SK-N-MC (cell line): ENCODE measurements around the gene CELA2B.

Source experiments
- DNase-seq: peaks from one replicate; pipeline ENCODE4 v3.0.0-alpha.2; 2011; ENCODE audit warnings: low read depth, low spot score
- H3K27ac ChIP-seq: fragments of 200-600 bp; sonication (generic); 2 replicates; pipeline ENCODE4 v1.5.1; 2016; ENCODE audit warnings: mixed run types
- H3K36me3 ChIP-seq: fragments of 200-600 bp; sonication (generic); 2 replicates; pipeline ENCODE4 v1.6.1; 2017; ENCODE audit warnings: antibody characterized with exemption, low read length, mixed read lengths; ENCODE audit not compliant: insufficient read depth
- H3K4me3 ChIP-seq: fragments of 200-600 bp; sonication (generic); 2 replicates; pipeline ENCODE4 v1.5.1; 2016
- H3K9ac ChIP-seq: fragments of 200-600 bp; sonication (generic); 2 replicates; pipeline ENCODE4 v1.8.0; 2017; ENCODE audit warnings: mixed run types, mixed read lengths; ENCODE audit not compliant: insufficient read length
- H3K9me3 ChIP-seq: fragments of 200-600 bp; sonication (generic); 2 replicates; pipeline ENCODE4 v1.6.1; 2017; ENCODE audit warnings: low read depth, mild to moderate bottlenecking, antibody characterized with exemption, low read length, moderate library complexity, mixed read lengths
- EZH2 ChIP-seq: fragments of 200-600 bp; sonication (generic); IDR thresholded peaks from one replicate; pipeline ENCODE4 v1.6.1; 2017; ENCODE audit warnings: antibody characterized with exemption
- FOXP2 ChIP-seq: optimal IDR thresholded peaks from 2 replicates; pipeline ENCODE3; 2011; ENCODE audit warnings: mild to moderate bottlenecking, moderate library complexity; ENCODE audit not compliant: insufficient read depth; ENCODE audit errors: extremely low read length, control extremely low read depth
- POLR2AphosphoS5 ChIP-seq: IDR thresholded peaks from 2 replicates; pipeline ENCODE4 v1.6.1; 2012; ENCODE audit warnings: mild to moderate bottlenecking, low read depth, low read length, borderline replicate concordance

CELA2B gene

DNA sequence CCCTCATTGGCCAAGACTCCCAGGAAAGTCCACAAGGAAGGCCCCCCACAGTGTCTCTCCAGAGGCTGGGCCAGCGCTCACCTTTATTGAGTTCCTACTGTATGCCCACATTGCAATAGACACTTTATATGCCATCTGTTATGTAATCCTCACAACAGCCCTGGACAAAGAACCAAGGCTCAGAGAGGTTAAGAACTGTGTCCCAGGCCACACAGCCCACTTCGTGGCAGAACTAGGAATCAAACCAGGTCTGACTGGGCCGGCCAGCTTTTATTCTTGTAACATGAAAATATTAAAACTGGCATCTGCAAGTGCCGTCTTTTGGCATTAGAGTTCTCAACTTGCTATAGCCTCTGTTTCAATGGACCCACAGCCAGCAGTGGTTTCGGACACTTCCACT lies 33.1 kb upstream of the CELA2B start:
- no peaks in the 10 kb centered on the region for H3K36me3 ChIP-seq
- DNase-seq = no peak
- no peak overlapping the region for H3K9ac ChIP-seq
- H3K4me3 ChIP-seq = no peak overlapping the region
- TF ChIP-seq EZH2 (no peak), POLR2AphosphoS5 (no peak), FOXP2 (no peak)
- H3K27ac ChIP-seq = no peak overlapping the region
- H3K9me3 ChIP-seq = no peaks in the 10 kb centered on the region

DNA sequence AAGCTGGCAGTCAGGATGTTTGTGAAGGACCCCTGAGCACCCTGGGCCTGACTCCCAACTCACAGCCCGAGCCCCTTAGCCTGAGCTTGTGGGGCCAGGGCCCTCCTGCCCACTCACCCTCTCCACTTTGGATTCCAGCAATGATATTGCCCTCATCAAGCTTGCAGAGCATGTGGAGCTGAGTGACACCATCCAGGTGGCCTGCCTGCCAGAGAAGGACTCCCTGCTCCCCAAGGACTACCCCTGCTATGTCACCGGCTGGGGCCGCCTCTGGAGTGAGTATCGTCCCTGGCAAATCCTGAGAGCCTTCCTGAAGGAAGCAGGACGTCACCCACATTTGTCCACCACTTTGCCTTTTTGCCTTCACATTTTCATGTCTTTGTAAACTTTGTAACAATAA lies 32.6 kb upstream of the CELA2B start:
- H3K9ac ChIP-seq = no peak overlapping the region
- DNase-seq = no peak
- no peak overlapping the region for H3K27ac ChIP-seq
- no peak overlapping the region for H3K4me3 ChIP-seq
- H3K9me3 ChIP-seq = no peaks in the 10 kb centered on the region
- TF ChIP-seq POLR2AphosphoS5 = no peak
- TF ChIP-seq FOXP2 = no peak
- TF ChIP-seq EZH2 = no peak
- H3K36me3 ChIP-seq = no peaks in the 10 kb centered on the region

DNA sequence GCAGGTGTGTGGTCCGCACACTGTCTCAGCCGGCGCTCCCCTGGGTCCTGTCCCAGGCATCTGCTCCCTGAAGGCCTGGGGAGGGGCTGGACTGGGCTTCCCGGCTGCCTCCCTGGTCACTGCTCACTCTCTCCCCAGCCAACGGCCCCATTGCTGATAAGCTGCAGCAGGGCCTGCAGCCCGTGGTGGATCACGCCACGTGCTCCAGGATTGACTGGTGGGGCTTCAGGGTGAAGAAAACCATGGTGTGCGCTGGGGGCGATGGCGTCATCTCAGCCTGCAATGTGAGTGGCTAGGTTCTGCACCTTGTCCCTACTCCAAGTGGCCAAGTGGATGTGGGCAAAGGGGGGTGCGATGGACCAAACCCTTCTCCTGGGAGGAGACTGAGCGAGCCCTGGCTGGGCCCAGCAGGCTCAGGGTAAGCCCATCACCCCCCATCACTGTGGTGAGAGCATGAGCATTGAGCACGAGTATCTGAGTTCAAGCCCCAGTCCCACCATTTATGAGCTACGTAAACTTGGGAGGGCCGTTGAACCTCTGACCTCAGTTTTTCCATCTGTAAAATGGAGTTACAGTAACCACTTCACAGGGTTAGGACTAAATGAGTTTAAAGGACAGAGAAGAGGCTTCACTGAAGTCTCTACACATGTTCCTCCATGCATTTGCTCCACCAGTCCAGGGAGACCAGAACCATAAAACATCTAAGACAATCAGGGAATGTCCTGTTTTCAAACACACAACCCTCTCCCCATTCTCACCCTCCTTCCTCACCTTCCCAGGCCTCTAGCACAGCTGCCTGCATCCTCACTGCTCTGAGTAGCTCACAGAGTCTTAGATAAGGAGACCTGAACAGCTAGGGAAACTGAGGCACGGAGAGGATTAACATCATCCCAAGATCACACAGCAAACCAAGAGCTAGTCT lies 31.2 kb upstream of the CELA2B start:
- H3K4me3 ChIP-seq = no peak overlapping the region
- H3K9ac ChIP-seq = no peak overlapping the region
- H3K36me3 ChIP-seq = no peaks in the 10 kb centered on the region
- no peak overlapping the region for H3K27ac ChIP-seq
- no peak for DNase-seq
- no peaks in the 10 kb centered on the region for H3K9me3 ChIP-seq
- TF ChIP-seq POLR2AphosphoS5 (no peak), EZH2 (no peak), FOXP2 (no peak)

DNA sequence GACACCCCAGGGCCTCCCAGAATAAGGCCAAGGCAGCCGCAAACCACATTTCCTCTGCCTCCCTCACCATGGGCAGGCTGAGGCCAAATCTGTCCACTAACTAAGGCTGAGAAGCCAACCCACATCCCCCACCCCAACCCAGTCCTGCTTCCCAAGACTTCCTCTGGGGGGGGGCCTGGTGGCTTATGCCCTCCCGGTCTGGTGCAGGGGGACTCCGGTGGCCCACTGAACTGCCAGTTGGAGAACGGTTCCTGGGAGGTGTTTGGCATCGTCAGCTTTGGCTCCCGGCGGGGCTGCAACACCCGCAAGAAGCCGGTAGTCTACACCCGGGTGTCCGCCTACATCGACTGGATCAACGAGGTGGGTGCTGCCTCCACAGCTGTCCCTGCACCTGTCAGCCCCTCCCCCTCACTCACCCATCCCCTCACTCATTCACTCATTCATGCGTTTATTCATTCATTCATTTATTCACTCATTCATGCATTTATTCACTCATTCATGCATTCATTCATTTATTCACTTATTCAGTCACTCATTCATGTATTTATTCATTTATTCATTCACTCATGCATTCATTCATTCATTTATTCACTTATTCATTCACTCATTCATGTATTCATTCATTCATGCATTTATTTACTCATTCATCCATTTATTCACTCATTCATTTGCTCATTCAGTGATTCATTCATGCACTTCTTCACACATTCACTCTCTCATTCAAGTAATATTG lies 30.3 kb upstream of the CELA2B start:
- TF ChIP-seq POLR2AphosphoS5 (no peak), EZH2 (no peak), FOXP2 (no peak)
- no peaks in the 10 kb centered on the region for H3K36me3 ChIP-seq
- no peak overlapping the region for H3K27ac ChIP-seq
- no peak overlapping the region for H3K9ac ChIP-seq
- no peaks in the 10 kb centered on the region for H3K9me3 ChIP-seq
- no peak overlapping the region for H3K4me3 ChIP-seq
- no peak for DNase-seq

DNA sequence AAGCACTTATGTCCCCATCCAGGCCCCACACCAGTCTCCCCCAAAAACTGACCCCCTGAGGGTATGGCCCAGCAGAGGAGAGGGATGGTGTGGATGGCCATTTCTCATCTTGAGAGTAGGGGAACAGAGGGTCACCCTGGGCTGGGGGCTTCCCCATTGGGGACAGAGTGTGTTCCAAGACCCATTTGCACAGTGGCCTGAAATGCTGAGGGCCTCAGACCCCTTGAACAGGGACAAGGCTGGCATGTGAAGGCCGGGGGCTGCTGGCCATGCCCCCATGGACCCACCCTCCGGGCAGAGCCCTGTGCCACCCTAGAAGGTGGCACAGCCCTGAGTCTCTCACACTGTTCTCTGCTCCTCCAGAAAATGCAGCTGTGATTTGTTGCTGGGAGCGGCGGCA lies 29.7 kb upstream of the CELA2B start:
- H3K9me3 ChIP-seq = no peaks in the 10 kb centered on the region
- H3K4me3 ChIP-seq = no peak overlapping the region
- no peak overlapping the region for H3K9ac ChIP-seq
- TF ChIP-seq POLR2AphosphoS5 (no peak), EZH2 (no peak), FOXP2 (no peak)
- no peak overlapping the region for H3K27ac ChIP-seq
- no peaks in the 10 kb centered on the region for H3K36me3 ChIP-seq
- no peak for DNase-seq

DNA sequence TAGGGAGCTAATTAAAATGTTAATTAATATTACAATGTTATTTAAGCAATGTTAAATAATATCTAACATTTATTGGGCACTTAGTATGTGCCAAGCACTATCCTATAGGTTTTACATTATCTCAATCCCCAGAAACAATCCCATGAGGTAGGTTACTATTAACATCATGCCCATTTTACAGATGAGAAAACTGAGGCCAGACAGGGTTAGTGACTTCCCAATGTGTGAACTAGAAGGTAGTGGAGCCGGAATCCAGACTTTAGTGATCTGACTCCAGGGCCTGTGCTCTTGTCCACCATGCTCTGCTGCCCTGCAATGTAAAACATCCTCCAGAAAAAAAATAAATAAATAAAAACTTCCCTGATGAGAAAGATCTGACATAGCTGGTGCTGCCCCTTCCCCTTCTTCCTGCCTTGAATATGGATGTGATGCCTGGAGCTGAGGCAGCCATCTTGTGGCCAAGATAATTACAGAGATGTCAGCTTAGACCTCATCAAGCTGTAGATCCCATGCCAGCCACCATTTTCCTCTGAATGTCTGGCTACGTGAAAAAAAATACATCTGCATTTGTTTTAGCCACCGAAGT lies 26.9 kb upstream of the CELA2B start:
- Histone ChIP-seq H3K4me3 (no peak overlapping the region), H3K9me3 (no peaks in the 10 kb centered on the region), H3K36me3 (no peaks in the 10 kb centered on the region), H3K27ac (no peak overlapping the region), H3K9ac (no peak overlapping the region)
- TF ChIP-seq EZH2 (no peak), POLR2AphosphoS5 (no peak), FOXP2 (no peak)
- no peak for DNase-seq

DNA sequence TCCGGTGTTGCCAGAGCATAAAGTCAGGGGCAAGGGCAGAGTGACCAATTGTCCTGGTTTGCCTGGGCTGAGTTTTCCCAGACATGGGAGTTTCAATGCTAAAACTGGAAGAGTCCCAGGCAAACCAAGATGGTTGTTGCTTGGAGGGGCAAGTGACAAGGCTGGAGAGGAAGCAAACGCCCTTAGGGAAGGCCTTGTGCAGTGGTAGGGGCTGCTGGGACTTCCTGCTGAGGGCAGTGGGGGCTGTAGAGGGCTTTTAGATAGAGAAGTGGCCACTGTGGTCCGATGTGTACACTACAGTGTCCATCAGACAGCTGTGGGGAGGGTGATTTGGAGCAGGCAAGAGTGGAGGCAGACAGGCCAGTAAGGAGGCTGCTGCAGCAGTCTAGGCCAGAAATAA lies 26.3 kb upstream of the CELA2B start:
- H3K9me3 ChIP-seq = no peaks in the 10 kb centered on the region
- H3K27ac ChIP-seq = no peak overlapping the region
- TF ChIP-seq POLR2AphosphoS5 (no peak), FOXP2 (no peak), EZH2 (no peak)
- no peaks in the 10 kb centered on the region for H3K36me3 ChIP-seq
- no peak overlapping the region for H3K9ac ChIP-seq
- no peak for DNase-seq
- H3K4me3 ChIP-seq = no peak overlapping the region
